Panc1 (cell line): ENCODE data around the gene DTD1.
A peak's percentile ranks its signal among the peaks of the same experiment; 100 is the strongest.

Experiments used
- CTCF ChIP-seq: fragments of 450-650 bp; IDR thresholded peaks from 2 replicates; pipeline ENCODE4 v1.5.1; 2017; ENCODE audit warnings: mild to moderate bottlenecking
- REST ChIP-seq, 2 experiments: IDR thresholded peaks; 2 replicates each; pipeline ENCODE4 v1.6.1; 2011 to 2012; ENCODE audit warnings: low read depth in 2 of 2, control low read depth in 1 of 2, low read length in 1 of 2, mild to moderate bottlenecking in 1 of 2, moderate library complexity in 1 of 2; ENCODE audit not compliant: insufficient read depth in 1 of 2

- TF ChIP-seq CTCF = peak; percentile 85
- TF ChIP-seq REST (IDR thresholded peaks at IDR 0.05; ENCODE audit: insufficient read depth in 1 of 2, low read depth in 2 of 2, low read length in 1 of 2) = no peak
These were observed 40.6 kb downstream of the DTD1 start for GRCh38 chr20:18628330-18628920.
